IPS-15b (cell line): ENCODE data around the gene SLC19A1.
A peak's percentile ranks its signal among the peaks of the same experiment; 100 is the strongest.

Experiments used
- H3K27me3 ChIP-seq: one replicate; pipeline ENCODE4 v1.6.1; 2013; ENCODE audit warnings: low read length; ENCODE audit not compliant: control insufficient read depth, insufficient read depth
- H3K36me3 ChIP-seq: one replicate; pipeline ENCODE4 v1.6.1; 2013; ENCODE audit warnings: low read length; ENCODE audit not compliant: control insufficient read depth, insufficient read depth
- H3K4me1 ChIP-seq: one replicate; pipeline ENCODE4 v1.6.1; 2013; ENCODE audit warnings: mild to moderate bottlenecking, low read length; ENCODE audit not compliant: control insufficient read depth, insufficient read depth
- H3K4me3 ChIP-seq: one replicate; pipeline ENCODE4 v1.5.1; 2013; ENCODE audit warnings: low read depth, low read length
- H3K9ac ChIP-seq: one replicate; pipeline ENCODE4 v1.6.1; 2013; ENCODE audit warnings: low read depth, mild to moderate bottlenecking, low read length
- H3K9me3 ChIP-seq: one replicate; pipeline ENCODE4 v1.6.1; 2013; ENCODE audit warnings: mild to moderate bottlenecking, low read length; ENCODE audit not compliant: control insufficient read depth, insufficient read depth

Gene SLC19A1

DNA sequence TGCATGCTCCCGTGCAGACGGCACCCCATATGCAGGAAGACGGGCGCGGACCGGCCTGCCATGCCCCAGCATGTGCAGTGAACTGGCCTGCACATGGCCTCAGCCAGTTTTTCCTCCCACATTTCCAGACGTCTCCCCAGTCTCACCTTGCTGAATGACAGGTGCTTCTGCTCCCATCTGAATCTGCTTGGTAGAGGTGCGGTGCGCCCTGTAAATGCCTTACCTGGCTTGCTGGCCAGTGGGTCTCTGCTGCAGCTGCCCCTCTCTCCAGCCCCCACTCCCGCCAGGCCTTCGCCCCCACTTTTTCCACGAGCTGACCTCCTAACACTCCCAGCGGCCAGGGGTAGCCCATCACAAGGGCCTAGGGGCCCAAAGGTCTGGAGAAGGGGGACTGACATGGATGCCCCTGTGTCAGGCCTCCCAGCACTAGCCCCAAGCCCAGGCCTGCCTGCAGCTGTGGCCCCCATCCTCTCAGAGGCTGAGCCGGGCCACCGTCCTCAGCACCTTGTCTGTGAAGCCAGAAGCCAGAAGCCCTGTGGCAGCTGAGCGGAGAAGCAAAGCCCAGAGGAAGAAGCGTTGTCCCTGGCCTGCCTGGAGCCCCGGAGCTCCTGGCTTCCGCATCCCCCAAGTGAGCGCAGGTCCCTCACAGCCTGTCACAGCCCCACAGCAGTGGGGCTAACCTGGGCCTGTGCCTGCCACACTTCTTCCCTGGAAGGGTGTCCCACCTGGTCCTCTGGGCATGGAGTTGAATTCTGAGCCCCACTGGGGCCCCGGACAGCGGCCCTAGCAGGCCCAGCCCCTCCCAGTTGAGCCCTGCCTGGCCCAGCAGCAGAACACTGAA is 3.7 kb upstream of the SLC19A1 start:
- peaks cover under 1% of the 10 kb centered on the region for H3K4me1 ChIP-seq
- H3K36me3 ChIP-seq = no peaks in the 10 kb centered on the region
- no peaks in the 10 kb centered on the region for H3K9me3 ChIP-seq
- H3K9ac ChIP-seq = no peak overlapping the region
- H3K4me3 ChIP-seq = no peak overlapping the region
- no peaks in the 10 kb centered on the region for H3K27me3 ChIP-seq

DNA sequence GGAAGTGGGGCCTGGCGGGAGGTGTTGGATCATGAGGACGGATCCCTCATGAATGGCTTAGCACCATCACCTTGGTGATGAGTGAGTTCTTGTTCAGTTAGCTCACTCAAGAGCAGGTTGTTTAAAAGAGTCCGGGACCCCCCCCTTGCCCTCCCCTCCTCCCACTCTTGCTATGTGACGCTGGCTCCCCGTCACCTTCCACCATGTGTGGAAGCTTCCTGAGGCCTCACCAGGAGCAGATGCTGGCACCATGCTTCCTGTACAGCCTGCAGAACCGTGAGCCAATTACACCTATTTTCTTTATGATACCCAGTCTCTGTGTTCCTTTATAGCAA is 3.0 kb upstream of the SLC19A1 start:
- no peaks in the 10 kb centered on the region for H3K27me3 ChIP-seq
- H3K4me1 ChIP-seq = no peaks in the 10 kb centered on the region
- peaks cover 5% of the 10 kb centered on the region for H3K36me3 ChIP-seq
- no peaks in the 10 kb centered on the region for H3K9me3 ChIP-seq
- no peak overlapping the region for H3K4me3 ChIP-seq
- no peak overlapping the region for H3K9ac ChIP-seq

DNA sequence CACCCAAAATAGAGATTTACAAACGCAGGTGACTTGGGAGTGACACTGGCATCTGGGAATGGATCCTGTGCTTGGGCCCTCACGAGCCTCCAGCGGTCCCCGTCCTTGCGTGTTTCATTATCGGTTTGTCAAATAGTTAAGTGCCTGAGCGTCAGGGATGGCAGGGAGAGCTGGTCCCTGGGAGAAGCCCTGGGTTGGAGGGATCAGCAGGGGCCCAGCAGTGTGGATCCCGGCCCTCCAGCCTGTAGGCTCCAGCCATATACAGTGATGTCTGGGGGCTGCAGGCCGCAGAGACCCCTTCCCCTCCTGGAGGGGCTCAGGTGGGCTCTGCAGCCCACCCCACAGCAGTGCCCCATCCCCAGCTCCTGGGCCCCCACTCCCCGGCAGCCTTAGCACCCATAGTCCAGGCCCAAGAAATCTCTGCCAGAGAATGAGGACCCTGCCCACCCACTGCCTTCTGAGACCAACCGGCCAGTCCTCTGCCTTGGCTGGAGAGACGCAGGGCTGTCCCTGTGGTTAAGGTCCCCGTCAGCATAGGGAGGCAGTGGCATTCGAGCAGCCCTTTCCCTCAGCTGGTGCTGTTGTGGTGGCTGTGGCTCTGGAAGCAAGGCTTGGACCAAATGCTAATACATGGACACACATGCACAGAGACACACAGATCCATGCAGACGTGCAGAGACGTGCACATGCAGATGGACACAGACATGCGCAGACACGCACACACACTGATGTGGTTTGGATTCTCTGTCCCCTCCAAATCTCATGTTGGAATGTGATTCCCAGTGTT is 2.4 kb upstream of the SLC19A1 start:
- H3K4me1 ChIP-seq = no peaks in the 10 kb centered on the region
- H3K9ac ChIP-seq = no peak overlapping the region
- no peaks in the 10 kb centered on the region for H3K9me3 ChIP-seq
- peaks cover 6% of the 10 kb centered on the region for H3K36me3 ChIP-seq
- H3K4me3 ChIP-seq = no peak overlapping the region
- no peaks in the 10 kb centered on the region for H3K27me3 ChIP-seq

DNA sequence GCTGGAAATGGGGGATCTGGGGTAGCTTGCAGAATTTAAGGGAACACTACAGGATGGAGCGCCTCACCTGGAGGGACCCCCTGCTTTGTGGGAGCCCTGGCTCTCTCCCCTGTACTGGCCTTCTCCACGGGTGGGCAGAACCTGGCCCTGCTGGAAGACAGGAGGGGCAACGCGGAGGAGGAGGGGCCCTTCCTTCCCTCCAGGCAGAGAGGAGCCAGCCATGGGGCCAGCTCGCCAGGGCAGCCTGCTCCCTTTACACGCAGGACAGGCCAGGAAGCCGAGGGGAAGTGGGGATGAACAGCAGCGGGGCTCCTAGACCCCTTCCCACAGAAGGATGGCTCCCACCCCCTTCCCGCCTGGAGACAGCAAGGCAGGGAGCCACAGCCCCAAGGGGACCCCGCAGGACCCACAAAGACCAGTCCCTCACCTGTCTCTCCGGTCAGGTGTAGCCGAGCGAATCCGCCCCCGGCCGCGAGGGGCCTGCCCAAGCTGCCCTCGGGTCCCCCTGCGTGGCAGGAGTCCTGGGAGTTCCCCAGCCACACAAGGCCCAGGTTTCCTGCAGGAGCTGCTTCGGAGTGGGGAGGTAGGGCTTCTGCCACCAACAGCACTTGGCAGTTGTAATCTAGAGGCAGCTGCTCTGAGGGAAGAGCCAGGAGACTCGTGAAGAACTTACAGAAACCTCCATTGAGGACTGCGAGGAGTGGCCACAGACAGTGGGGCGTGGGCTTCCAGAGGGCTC is 1.6 kb upstream of the SLC19A1 start:
- no peaks in the 10 kb centered on the region for H3K9me3 ChIP-seq
- no peak overlapping the region for H3K4me3 ChIP-seq
- no peaks in the 10 kb centered on the region for H3K27me3 ChIP-seq
- H3K9ac ChIP-seq = no peak overlapping the region
- no peaks in the 10 kb centered on the region for H3K4me1 ChIP-seq
- peaks cover 9% of the 10 kb centered on the region for H3K36me3 ChIP-seq

DNA sequence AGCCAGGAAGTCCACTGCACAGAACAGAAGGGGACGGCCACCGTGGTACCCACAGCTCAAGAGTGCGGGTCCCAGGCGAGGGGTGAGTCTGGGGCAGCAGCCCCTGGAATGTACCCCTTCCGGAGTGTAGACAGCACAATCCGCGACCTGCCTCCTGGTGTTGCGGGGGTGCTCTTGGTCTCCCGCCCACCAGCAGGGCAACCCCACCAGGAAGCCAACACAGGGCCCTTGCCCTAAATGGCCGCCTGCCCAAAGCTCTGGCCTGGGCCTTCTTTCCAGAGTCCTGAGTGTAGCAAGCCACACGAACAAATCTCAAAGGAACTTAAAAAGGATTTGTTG is 1.1 kb upstream of the SLC19A1 start:
- Histone ChIP-seq H3K4me1 (no peaks in the 10 kb centered on the region), H3K27me3 (no peaks in the 10 kb centered on the region), H3K9ac (peak overlapping the region; percentile 12), H3K36me3 (peaks cover 11% of the 10 kb centered on the region), H3K4me3 (no peak overlapping the region), H3K9me3 (no peaks in the 10 kb centered on the region)

DNA sequence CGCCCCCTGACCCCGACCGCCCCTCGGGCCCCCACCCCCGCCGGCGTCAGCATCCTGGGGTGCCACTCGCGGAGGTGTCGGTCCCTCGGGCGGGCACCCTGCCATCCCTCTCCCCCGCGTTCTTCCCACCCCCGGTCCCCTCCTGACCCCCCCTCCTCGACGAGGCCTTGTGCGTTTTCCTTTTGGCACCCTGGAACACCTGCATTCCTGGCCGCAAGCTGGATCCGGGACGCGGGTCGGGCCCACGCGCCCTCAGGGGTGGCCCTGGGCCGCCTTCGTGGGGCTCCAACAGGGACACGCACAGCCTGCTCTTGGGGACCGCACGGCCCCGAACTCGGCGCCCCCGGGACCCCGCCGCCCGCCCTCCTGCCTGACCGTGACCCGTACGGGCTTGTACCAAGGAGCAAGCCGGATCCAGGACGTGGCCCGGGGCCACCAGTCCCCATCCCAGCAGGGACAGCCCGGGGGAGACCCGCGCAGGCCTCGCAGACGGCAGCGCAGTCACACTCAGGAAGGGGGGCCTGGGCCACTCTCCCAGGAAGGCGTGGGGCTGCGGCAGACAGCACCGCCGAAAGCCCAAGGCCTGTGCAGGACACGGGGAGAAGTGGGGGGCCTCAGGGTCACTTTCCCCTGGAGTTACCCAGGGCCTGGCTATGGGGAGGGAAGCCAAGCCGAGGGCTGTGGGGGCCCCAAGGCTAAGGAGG is 579 bp upstream of the SLC19A1 start:
- Histone ChIP-seq H3K9me3 (no peaks in the 10 kb centered on the region), H3K4me1 (no peaks in the 10 kb centered on the region), H3K36me3 (peaks cover 12% of the 10 kb centered on the region), H3K4me3 (peak overlapping the region; percentile 32), H3K27me3 (no peaks in the 10 kb centered on the region), H3K9ac (peak overlapping the region; percentile 12)

DNA sequence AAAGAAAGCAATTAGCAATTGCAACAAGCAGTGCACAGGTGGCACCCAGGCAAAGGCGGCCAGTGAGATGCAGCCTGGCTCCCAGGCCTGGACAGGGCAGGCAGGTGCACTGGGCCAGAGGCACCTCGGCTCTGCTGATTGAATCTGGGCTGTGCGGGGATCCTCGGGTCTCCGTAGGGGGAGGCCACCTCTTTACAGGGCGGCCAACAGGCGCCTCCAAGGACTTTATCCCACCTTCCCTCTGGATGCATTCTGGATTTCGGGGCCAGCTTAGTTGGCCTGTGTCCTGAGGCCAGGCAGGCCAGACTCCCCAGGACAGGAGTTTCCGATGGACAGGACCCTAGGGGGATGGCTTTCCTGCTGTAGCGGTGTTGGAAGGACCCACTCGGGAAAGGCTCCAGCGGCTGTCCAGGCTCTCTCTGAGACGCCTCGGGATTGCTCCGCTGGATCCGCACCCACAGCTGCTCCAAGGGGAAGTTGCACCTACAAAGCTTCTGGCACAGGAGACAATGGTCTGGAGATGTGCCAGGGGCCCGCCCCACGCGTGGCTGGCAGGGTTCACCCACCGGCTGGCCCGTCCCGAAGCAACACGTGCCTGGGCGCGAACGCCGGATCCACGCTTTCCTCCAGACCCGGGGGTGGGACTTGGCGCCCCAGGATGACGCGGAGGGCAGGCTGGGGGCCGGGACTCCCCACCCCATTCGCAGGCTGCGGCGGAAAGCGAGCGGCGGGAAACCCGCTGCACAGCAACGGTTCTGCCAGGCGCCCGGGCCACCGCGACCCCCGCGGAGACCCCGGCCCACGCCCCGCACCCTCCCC is 810 bp downstream of the SLC19A1 start:
- H3K9me3 ChIP-seq = no peaks in the 10 kb centered on the region
- peak overlapping the region; percentile 54 for H3K9ac ChIP-seq
- peak overlapping the region; percentile 66 for H3K4me3 ChIP-seq
- no peaks in the 10 kb centered on the region for H3K4me1 ChIP-seq
- peaks cover 17% of the 10 kb centered on the region for H3K36me3 ChIP-seq
- no peaks in the 10 kb centered on the region for H3K27me3 ChIP-seq

DNA sequence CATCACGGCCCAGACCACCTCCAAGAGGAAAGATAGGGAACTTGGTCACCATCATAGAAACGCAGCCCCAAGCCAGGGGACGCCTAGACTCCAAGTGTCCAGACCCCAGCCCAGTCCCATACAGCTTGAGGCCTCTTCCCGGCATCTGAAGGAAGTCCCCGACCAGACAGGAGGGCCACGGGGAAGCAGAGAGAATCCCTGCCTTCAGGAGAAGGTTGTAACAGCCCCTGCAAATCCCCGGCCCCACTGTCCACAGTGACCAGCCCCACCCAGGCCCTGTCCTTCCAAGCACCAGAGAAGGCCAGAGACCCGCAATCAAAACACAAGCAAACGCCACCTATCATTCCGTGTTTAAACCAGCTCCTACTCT is 1.7 kb downstream of the SLC19A1 start:
- Histone ChIP-seq H3K4me1 (no peaks in the 10 kb centered on the region), H3K9ac (no peak overlapping the region), H3K27me3 (no peaks in the 10 kb centered on the region), H3K36me3 (peaks cover 19% of the 10 kb centered on the region), H3K9me3 (no peaks in the 10 kb centered on the region), H3K4me3 (no peak overlapping the region)

DNA sequence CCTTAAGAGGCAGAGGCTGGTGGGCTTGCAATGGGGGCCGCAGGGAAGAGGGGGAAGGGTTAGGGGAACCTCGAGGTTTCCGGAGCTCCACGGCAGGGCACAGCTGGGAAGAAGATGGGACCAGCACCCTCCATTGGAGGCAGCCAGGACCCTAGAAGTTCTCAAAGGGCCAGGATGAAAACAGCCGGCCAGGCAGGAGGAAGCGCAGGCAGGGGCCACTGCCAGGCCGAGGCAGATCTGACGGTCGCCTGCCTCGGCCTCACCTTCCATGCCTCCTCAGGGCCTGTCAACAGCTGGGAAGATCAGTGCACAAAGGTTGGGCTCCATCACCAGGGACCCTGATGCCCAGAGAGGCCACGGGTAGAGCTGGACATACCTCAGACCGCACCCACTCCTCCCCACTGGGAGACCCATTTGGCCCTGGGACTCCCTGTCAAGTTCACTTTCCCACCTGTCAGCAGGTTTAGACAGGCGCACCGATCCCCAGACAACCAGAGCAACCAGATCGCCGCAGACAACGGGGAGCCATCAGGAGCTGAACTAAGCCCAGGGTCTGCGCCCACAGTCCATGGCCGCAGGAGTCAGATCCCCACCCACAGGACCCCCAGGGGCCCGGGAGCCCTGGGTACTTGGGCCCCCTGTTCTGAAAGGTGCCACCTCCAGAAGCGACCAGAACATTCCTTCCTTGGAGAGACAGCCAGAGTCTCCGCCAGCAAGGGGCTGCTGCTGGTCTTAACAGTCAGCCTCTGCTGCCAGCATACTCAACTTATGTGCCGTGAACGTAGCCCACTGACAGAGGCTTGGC is 2.2 kb downstream of the SLC19A1 start:
- Histone ChIP-seq H3K9ac (peak overlapping the region; percentile 37), H3K27me3 (no peaks in the 10 kb centered on the region), H3K36me3 (peaks cover 19% of the 10 kb centered on the region), H3K4me3 (no peak overlapping the region), H3K4me1 (no peaks in the 10 kb centered on the region), H3K9me3 (no peaks in the 10 kb centered on the region)

DNA sequence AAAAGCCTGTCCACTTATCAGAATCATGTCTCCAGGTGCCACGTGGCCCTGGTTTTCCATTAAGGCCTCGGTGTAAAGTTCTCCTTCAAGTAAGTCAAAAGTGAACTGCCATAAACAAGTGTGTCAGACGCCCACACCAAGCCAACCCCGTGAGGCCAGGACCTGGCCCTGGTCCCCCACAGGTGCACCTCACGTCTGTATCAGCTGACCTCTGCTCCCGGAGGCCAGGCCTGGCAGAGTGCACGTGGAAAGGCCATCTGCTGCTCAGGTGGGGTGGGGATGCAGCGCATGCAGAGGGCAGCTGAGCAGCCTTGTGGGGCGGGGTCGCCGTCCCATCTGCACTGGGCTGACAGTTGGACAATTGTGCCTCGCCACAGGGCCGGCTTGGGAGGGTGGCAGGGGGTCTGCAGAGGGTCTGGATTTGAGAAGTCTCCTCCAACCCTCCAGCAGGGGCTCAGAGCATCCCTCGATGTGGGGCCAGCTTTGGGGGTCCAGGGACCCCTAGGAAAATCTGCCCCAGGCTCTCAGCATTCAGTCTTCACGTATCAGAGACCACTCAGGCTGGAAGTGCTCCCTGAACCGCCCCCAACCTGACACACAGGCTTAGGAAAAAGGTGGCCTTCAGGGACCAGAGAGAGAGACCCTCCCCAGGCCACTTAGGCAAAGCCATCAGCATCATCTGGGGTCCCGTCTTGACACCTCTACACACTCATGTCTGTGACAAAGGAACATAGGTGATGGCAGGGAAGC is 3.0 kb downstream of the SLC19A1 start:
- H3K4me3 ChIP-seq = no peak overlapping the region
- no peaks in the 10 kb centered on the region for H3K27me3 ChIP-seq
- peak overlapping the region; percentile 37 for H3K9ac ChIP-seq
- peaks cover 19% of the 10 kb centered on the region for H3K36me3 ChIP-seq
- H3K9me3 ChIP-seq = no peaks in the 10 kb centered on the region
- no peaks in the 10 kb centered on the region for H3K4me1 ChIP-seq
